ENCODE results near the gene CLASP1. TPM values are rescaled to one million over a fixed set of nuclear protein-coding genes. Genes with fewer than 3 reads are reported as not detected.

The CLASP1 gene
- total RNA-seq, 2 experiments from 2014 or later, result 33.8 to 72.4 TPM

GRCh38 chr2:121608967-121609366 lies 40.3 kb downstream of the CLASP1 start:
- no peak for DNase-seq (ENCODE audit: low spot score)
- BruUV-seq (replicated peaks), result no TSS peak
- no peak for TF ChIP-seq EZH2phosphoT487 (IDR thresholded peaks at IDR 0.05; ENCODE audit: borderline replicate concordance, low read depth, low read length)
- TF ChIP-seq, protein P1, sequence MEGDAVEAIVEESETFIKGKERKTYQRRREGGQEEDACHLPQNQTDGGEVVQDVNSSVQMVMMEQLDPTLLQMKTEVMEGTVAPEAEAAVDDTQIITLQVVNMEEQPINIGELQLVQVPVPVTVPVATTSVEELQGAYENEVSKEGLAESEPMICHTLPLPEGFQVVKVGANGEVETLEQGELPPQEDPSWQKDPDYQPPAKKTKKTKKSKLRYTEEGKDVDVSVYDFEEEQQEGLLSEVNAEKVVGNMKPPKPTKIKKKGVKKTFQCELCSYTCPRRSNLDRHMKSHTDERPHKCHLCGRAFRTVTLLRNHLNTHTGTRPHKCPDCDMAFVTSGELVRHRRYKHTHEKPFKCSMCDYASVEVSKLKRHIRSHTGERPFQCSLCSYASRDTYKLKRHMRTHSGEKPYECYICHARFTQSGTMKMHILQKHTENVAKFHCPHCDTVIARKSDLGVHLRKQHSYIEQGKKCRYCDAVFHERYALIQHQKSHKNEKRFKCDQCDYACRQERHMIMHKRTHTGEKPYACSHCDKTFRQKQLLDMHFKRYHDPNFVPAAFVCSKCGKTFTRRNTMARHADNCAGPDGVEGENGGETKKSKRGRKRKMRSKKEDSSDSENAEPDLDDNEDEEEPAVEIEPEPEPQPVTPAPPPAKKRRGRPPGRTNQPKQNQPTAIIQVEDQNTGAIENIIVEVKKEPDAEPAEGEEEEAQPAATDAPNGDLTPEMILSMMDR (conservative IDR thresholded peaks at IDR 0.05; ENCODE audit: low read length), result no peak
- H3K4me3 ChIP-seq (ENCODE audit: low read depth, low read length, poor library complexity, severe bottlenecking), result no peak overlapping the region
- no peaks in the 10 kb centered on the region for H3K4me1 ChIP-seq (ENCODE audit: insufficient read depth, low read length, poor library complexity, severe bottlenecking)
- CTCF ChIA-PET (ENCODE audit: unreplicated experiment), result no interaction called here
- no peaks in the 10 kb centered on the region for H4K20me1 ChIP-seq (ENCODE audit: insufficient read depth, low read length)
- H2AFZ ChIP-seq (ENCODE audit: low read length), result no peak overlapping the region
- no peaks in the 10 kb centered on the region for H3K9me2 ChIP-seq (ENCODE audit: insufficient read depth, low read length)
- peaks cover 19% of the 10 kb centered on the region; the same call in 1 of the 2 replicates for H3K79me2 ChIP-seq (ENCODE audit: insufficient read depth, low read depth, low read length)
- peaks cover 29% of the 10 kb centered on the region for H3K36me3 ChIP-seq (ENCODE audit: insufficient read depth, low read length)
- no peaks in the 10 kb centered on the region for H3K9me3 ChIP-seq (ENCODE audit: low read length)
- H3K4me2 ChIP-seq (ENCODE audit: low read length), result no peak overlapping the region
- intact Hi-C loops (cut with micrococcal nuclease; ENCODE audit: unreplicated experiment), result no loop called here
- H3K27ac ChIP-seq (ENCODE audit: low read depth, low read length, poor library complexity, severe bottlenecking), result no peak overlapping the region
- POLR2A ChIA-PET, result interaction anchor here (0.6 to 1.0 kb wide), 2 partner anchors 41 to 59 kb away, joined by 3 to 4 read pairs; no protein-coding TSS in a partner anchor

GRCh38 chr2:121608367-121608766 lies 40.9 kb downstream of the CLASP1 start:
- no peaks in the 10 kb centered on the region for H3K9me3 ChIP-seq (ENCODE audit: low read length)
- no TSS peak for BruUV-seq (replicated peaks)
- no peak overlapping the region for H3K4me2 ChIP-seq (ENCODE audit: low read length)
- no peaks in the 10 kb centered on the region for H4K20me1 ChIP-seq (ENCODE audit: insufficient read depth, low read length)
- DNase-seq (ENCODE audit: low spot score), result no peak
- H2AFZ ChIP-seq (ENCODE audit: low read length), result no peak overlapping the region
- intact Hi-C loops (cut with micrococcal nuclease; ENCODE audit: unreplicated experiment), result no loop called here
- peaks cover 22% of the 10 kb centered on the region; the same call in 1 of the 2 replicates for H3K79me2 ChIP-seq (ENCODE audit: insufficient read depth, low read depth, low read length)
- peaks cover 2% of the 10 kb centered on the region for H3K4me1 ChIP-seq (ENCODE audit: insufficient read depth, low read length, poor library complexity, severe bottlenecking)
- H3K4me3 ChIP-seq (ENCODE audit: low read depth, low read length, poor library complexity, severe bottlenecking), result no peak overlapping the region
- CTCF ChIA-PET (ENCODE audit: unreplicated experiment), result no interaction called here
- H3K27ac ChIP-seq (ENCODE audit: low read depth, low read length, poor library complexity, severe bottlenecking), result no peak overlapping the region
- H3K9me2 ChIP-seq (ENCODE audit: insufficient read depth, low read length), result no peaks in the 10 kb centered on the region
- POLR2A ChIA-PET, result interaction anchor here (0.6 to 1.0 kb wide), 2 partner anchors 42 to 60 kb away, joined by 3 to 4 read pairs; no protein-coding TSS in a partner anchor
- peaks cover 31% of the 10 kb centered on the region for H3K36me3 ChIP-seq (ENCODE audit: insufficient read depth, low read length)
- no peak for TF ChIP-seq EZH2phosphoT487 (IDR thresholded peaks at IDR 0.05; ENCODE audit: borderline replicate concordance, low read depth, low read length)
- TF ChIP-seq, protein P1 (conservative IDR thresholded peaks at IDR 0.05; ENCODE audit: low read length), result no peak

DNA sequence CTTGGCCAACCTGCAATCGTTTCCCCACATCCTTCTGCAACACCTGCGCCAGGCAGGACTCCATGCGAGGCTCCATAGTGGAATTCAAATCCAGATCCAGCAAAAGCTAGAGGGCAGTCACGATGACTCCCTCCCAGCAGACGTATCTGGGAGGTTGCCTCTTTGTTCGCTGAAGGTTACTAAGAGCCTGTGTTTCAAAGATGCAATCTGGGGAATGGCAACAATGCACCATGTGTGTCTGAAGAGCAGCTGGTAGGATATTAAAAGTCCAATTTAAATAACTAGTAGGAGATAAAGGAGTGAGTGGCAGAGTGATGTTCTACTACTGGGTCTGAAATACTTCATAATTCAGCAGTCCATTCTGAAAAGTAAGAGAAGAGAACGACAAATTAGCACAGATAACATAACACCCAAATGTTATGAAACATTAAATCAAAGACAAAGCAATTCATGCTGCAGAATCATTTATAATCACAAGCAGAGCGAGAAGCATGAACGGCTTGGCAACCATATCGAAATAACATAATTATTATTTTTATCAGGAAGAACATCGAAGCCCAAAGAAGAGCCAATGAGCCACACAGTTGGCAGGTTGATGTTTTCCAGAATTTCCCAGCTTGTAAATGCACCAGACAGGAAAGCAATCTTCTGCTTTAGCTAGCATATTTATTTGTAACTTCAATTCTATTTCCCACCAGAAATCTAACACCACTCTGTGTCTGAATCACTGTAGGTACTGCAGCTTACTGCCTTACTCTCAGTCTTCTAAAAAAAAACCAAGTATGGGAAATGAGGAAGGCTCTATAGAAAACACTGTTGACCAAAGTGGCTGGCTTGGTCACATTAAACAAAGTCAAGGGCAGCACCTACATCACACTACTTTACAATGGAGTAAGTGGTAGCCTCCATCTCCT lies 43.2 kb downstream of the CLASP1 start:
- Histone ChIP-seq H4K20me1 (ENCODE audit: insufficient read depth, low read length) (no peaks in the 10 kb centered on the region), H3K4me3 (ENCODE audit: low read depth, low read length, poor library complexity, severe bottlenecking) (no peak overlapping the region), H3K9me2 (ENCODE audit: insufficient read depth, low read length) (no peaks in the 10 kb centered on the region), H3K4me2 (ENCODE audit: low read length) (no peak overlapping the region), H3K27ac (ENCODE audit: low read depth, low read length, poor library complexity, severe bottlenecking) (no peak overlapping the region), H3K79me2 (ENCODE audit: insufficient read depth, low read depth, low read length) (peaks cover 30% of the 10 kb centered on the region; the same call in 1 of the 2 replicates), H3K36me3 (ENCODE audit: insufficient read depth, low read length) (peaks cover 29% of the 10 kb centered on the region), H3K9me3 (ENCODE audit: low read length) (no peaks in the 10 kb centered on the region), H3K4me1 (ENCODE audit: insufficient read depth, low read length, poor library complexity, severe bottlenecking) (peaks cover 6% of the 10 kb centered on the region), H2AFZ (ENCODE audit: low read length) (no peak overlapping the region)
- TF ChIP-seq, protein P1 (conservative IDR thresholded peaks at IDR 0.05; ENCODE audit: low read length), result no peak
- no peak for TF ChIP-seq EZH2phosphoT487 (IDR thresholded peaks at IDR 0.05; ENCODE audit: borderline replicate concordance, low read depth, low read length)
- DNase-seq (ENCODE audit: low spot score), result no peak
- BruUV-seq (replicated peaks), result no TSS peak
- CTCF ChIA-PET (ENCODE audit: unreplicated experiment), result no interaction called here
- intact Hi-C loops (cut with micrococcal nuclease; ENCODE audit: unreplicated experiment), result no loop called here
- POLR2A ChIA-PET, result interaction anchor here (1.1 to 1.6 kb wide), 2 partner anchors 11 kb away, joined by 3 to 4 read pairs; no protein-coding TSS in a partner anchor
